Inferior parietal cortex (tissue), 1 donor: Measurements from ENCODE around the gene RBM4.
"Not testable (repeated sequence)": the region's sequence is repeated elsewhere in the genome, so short reads cannot be mapped to it uniquely, and the experiment has no call there.

Source experiments
- DNase-seq: peaks from one replicate; pipeline ENCODE4 v3.0.0-alpha.2; 2016; ENCODE audit errors: extremely low spot score

The RBM4 gene

DNA sequence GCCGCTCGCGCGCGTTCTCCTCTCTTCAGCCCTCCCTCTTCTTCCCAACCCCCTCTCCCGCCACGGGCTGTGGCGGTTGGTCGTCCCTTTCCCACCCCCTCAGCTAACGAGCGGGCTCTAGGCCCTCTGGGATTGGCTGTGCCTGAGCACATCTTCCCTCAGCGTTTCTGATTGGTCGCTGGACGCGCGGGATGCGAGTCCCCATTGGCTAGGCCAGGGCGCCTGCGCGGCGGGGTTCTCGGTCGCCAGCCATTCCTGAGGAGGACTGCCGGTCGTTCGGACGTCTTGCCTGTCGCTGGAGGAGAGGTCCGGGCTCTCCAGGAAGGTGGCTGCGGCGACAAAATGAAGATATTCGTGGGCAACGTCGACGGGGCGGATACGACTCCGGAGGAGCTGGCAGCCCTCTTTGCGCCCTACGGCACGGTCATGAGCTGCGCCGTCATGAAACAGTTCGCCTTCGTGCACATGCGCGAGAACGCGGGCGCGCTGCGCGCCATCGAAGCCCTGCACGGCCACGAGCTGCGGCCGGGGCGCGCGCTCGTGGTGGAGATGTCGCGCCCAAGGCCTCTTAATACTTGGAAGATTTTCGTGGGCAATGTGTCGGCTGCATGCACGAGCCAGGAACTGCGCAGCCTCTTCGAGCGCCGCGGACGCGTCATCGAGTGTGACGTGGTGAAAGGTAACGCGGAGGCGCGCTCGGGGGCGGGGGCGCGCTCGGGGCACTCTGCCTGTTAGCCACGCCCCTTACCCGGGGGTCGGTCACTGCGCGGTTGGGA, 21.9 kb upstream of the RBM4 start, which contains the start of gene RBM14:
Gene RBM14 (plus strand): TSS at position 252 of the 776 bp plus-strand sequence. CDS start 91 bp downstream, at position 343.
- peak; percentile 98 for DNase-seq

DNA sequence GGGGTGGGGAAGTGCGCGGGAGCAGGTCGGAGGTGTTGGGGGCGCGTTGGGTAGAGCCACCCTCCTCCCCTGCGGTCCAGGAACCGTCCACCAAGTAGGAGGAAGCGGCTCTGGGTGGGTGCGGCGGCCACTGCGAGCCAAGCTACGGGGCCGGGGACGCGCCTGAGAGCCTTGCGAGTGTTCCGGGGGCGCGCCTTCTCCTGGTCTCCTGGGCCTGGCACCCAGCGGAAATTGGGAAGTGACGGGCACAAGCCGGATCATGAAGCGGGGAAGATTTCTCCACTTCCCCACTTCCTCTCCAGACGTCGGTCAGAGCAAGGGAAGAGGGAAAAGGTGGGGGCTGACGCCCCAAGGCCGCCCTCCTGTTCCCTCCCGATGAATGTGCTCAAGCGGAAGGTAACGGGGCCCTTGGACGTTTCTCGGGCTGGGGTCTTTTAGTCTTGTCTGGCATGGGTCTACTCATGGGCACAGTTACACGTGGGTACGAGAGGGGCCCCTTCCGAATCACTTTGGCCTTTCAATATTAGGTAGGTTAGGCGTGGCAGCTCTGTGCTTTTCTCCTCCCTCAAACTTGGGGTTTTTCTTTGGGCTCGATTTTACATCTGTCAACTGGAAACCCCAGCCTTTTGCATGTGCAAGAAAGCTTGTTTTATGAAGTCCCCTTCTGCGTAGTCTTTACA, 21.2 kb upstream of the RBM4 start:
- no peak for DNase-seq

DNA sequence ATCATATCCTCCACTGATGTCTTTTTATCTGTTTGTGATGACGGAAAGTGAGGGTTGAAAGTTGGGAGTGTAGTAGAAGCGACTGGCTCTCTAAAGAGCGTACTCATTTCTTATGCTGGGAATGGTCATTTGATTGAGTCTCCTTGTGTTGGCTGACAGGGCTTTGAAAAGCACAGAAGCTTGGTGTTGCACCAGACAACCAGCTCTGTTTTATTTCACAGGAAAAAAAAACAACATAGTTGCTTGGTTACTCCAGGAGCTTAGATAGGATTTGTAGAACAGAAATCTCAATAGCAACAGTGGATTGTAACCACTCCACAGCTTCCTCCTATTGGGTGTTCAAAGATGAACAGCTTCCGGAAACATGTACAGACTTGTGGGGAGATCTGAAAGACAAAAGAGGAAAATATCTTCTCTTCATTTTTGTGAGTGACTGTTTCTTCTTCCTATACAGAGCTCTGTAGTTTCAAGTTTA, 19.4 kb upstream of the RBM4 start:
- peak; percentile 29 for DNase-seq

DNA sequence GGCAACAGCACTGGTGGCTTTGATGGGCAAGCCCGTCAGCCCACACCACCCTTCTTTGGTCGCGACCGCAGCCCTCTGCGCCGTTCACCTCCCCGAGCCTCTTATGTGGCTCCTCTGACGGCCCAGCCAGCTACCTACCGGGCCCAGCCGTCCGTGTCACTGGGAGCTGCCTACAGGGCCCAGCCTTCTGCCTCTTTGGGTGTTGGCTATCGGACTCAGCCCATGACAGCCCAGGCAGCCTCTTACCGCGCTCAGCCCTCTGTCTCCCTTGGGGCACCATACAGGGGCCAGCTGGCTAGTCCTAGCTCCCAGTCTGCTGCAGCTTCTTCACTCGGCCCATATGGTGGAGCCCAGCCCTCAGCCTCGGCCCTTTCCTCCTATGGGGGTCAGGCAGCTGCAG, 14.1 kb upstream of the RBM4 start:
- no peak for DNase-seq

DNA sequence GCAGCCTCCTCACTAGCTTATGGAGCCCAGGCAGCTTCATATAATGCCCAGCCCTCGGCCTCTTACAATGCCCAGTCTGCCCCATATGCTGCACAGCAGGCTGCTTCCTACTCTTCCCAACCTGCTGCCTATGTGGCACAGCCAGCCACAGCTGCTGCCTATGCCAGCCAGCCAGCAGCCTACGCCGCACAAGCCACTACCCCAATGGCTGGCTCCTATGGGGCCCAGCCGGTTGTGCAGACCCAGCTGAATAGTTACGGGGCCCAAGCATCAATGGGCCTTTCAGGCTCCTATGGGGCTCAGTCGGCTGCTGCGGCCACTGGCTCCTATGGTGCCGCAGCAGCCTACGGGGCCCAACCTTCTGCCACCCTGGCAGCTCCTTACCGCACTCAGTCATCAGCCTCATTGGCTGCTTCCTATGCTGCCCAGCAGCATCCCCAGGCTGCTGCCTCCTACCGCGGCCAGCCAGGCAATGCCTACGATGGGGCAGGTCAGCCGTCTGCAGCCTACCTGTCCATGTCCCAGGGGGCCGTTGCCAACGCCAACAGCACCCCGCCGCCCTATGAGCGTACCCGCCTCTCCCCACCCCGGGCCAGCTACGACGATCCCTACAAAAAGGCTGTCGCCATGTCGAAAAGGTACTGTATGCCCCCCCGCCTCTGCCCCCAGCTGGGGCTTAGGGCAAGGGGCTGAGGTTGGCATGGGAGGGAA, 13.3 kb upstream of the RBM4 start:
- no peak for DNase-seq

DNA sequence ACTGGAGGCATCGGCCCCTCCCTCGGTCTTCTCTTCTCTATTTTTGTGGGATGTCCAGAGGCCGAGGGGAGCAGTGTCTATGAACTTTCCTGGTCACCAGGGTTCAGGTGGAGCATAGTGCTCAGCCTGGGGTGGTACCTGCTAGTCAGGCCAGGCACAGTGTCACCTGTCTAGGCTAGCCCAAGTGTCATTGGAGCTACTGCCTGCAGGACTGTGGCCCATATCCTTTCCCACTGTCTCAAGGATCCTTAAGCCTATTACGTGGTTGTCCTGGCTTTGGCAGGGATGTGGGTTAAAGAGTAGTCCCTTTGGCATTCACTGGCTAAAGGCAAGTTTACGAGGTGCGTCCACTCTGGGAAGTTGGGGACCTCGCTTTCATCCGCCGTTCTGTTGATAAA, 12.8 kb upstream of the RBM4 start:
- DNase-seq = no peak

DNA sequence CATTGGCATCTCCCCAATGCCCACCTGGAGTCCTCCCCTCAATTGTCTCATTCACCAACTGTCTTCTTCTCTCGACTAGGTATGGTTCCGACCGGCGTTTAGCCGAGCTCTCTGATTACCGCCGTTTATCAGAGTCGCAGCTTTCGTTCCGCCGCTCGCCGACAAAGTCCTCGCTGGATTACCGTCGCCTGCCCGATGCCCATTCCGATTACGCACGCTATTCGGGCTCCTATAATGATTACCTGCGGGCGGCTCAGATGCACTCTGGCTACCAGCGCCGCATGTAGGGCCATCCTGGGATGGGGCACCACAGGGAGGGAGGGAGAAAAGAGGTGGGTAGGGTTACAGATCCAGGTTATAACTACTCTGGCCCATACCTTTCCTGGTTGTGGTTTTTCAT, 12.1 kb upstream of the RBM4 start:
- no peak for DNase-seq

DNA sequence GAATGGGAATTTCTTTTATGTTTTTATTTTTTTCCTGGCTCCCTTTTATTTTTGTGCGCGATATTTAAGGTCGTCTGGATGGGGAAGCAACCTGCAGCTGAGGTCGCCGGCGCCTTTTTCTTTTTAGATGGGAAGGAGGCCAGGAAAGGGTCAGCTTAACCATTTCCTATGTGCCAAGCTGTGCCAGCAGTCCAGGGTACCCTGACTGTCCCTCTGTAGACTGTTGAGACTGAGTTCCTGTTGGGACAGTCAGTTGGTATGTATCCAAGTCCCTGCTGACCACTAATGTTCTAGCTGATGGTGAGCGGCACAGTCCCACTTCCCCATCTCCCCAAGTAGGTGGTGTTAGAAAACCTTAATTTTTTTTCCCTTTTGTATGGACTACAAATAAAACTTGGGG, 11.6 kb upstream of the RBM4 start:
- DNase-seq = no peak

DNA sequence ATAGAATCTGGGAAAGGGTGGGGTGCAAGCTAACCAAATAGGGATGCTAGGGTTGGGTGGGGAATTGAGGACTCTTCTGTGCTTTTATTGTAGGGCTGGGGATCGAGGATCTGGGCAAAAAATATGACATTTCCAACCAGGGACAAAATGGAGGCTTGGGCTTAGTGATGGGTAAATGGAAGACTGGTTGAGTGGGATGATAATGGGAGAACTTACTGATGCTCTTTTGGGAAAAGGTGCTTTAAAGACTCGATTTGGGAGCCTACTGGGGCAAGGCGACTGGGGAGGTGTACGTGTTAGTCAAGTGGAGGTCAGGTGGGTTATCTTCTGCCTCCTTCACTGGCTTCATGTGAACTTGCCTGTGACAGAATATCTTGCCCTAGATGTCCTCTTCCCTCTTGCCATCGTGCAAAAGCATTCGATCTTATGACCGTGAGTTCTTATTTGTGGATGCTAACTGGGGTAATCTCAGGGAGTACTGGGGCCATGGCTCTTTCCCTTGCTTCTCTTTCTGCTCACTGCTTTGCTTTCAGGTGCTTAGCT, 10.4 kb upstream of the RBM4 start:
- no peak for DNase-seq

DNA sequence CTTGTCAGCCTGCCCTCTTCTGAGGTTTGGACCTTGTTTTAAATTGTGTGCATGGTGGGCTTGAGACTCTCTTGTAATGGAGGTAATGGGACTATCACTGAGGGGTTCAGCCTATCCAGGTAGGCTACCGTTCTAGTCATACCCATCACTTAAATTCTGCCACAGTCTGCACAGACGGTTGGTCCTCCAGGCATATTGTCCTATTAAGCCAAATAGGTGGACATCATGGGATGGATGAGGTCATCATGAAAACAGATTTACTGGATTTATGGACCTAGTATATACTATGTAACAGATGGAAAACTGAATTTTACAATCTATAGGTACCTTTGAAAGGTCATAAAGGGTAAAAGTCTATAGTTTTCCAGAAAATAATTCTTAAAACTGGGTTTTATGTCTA, 9.1 kb upstream of the RBM4 start:
- no peak for DNase-seq

DNA sequence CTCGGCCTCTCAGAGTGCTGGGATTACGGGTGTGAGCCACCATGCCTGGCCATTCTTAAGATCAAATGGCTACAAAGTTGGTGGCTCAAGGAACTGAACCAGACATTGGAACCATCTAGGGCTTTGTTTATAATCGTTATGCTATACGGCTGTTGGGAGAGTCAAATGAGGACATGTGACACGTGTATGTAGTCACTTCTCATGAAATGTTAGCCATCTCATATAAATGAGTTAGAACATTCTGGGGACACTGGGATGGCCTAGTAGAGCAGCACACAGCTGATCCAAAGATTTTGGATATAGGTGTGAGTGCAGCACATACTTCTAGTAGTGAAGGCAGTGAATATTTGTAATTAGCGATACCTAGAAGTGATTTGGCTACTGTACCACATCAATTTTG, 6.6 kb upstream of the RBM4 start:
- DNase-seq = no peak

DNA sequence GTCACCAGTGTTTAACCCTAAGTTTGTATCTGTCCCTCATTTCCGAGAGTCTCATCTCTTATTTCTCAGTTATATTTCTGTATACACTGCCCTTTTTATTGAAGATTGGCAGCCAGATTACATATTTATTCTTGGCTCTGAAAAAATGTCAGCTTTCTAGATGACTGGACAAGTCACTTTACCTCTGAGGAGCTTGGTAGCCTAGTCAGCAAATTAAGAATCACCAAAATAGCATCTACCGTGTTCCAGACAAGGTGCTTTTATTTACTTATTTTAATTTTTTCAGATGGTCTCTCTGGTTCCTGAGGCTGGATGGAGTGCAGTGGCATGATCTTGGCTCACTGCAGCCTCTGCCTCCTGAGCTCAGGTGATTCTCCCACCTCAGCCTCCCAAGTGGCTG, 5.6 kb upstream of the RBM4 start:
- DNase-seq = no peak

DNA sequence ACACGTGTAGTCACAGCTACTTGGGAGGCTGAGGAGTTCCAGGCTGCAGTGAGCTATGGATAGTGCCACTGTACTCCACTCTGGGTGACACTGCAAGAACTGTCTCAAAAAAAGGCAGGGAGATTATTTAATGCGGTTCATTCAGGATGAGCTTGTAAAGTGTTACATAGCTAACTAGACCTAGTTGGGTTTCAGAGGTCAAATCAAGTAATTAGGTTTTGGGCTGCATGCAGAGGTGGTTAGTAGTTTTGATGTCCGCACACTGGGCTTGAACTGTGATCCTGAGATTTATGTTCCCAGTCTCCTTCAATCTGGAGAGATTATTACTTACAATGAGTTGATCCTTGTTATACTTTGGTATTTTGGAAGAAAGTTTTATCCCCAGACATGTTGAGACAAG, 2.1 kb upstream of the RBM4 start:
- no peak for DNase-seq

DNA sequence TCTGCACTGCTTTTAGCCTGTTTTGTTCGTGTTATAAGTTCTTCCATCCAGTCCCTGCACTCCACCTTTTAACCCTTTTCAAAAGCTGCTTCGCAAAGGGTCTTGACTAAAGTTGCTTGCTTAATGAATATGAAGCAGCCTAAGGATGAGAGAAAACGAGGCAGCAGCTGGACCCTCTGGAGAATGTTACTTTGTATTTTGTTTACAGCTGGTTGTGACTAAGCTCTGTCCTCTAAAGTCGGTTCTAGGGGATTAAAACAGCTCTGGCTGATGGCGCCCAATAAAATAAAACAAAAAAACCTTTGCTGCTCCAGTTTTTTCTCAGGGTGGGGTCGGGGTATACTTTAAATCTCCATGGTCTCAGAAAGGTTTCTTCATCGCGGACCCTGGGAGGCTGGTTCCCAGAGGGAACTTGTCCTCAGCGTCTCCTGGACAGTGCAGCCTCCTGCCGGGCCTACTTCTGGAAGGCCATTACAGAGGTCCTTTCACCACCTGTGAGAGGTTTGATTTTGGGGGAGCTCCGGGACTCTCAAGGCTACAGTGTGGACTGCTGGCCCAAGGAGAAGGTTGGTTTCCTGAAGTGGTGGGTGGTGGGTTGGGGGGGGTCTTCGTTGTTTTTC, 836 bp upstream of the RBM4 start:
- DNase-seq = no peak

DNA sequence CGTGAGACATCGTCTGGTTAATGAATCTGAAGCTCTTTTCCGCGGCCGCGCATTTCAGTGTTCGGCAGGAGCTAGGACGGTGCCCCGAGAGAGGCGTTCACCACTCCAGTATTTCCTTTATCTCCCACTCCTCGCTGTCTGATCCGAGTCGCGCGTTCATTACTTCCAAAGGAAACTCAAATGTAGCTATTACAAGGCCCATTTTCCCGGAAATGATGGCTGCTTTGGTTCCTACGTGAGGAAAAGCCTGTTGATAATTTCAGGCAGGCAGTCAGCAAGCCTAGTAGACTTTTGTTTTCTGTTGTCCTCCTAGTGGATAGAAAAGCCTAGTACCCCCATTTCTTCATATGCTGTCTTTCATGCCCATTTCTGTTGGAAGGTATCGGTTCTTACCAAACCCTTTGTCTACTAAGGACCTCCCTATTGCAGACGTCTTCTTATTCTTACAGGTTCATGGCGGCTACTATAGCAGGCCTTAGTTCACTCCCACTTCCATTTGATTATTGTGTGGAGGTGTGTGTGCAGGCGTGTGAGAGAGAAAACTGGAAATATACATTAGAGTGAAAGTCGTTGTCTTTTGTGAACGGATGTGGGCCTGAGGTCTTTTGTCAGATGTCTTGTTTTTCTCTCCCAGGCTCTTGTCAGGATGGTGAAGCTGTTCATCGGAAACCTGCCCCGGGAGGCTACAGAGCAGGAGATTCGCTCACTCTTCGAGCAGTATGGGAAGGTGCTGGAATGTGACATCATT, 737 bp downstream of the RBM4 start:
- DNase-seq = peak; percentile 55

DNA sequence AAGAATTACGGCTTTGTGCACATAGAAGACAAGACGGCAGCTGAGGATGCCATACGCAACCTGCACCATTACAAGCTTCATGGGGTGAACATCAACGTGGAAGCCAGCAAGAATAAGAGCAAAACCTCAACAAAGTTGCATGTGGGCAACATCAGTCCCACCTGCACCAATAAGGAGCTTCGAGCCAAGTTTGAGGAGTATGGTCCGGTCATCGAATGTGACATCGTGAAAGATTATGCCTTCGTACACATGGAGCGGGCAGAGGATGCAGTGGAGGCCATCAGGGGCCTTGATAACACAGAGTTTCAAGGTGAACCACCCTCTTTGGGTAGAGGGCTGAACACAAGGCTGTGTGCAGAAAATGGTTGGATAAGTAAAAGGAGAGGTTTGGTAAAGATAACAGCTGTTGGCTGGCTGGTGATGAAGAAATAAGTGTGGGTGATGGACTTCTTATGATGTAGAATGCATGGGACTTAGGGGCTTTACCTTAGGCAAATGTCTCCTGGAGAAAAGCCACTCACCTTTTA, 1.4 kb downstream of the RBM4 start:
- DNase-seq = not testable (repeated sequence)

DNA sequence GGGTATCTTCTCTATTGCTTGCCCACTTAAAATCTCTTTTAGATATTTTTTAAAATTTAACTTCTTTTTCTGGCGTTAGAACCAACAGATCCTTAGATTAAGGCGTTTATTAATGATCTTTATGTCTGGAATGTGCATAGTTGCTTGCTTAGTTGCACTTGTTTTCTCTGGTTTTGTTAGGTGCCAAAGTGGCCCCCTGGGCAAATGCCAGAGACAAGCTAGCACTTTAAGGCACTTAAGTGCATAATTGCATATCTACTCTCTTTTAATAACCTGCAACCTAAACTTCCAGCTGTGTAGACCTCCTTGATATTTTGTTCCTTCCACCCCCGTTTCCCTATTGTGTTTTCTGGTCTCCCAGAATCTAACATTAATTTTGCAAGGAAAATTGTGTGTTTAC, 3.3 kb downstream of the RBM4 start:
- DNase-seq = no peak

DNA sequence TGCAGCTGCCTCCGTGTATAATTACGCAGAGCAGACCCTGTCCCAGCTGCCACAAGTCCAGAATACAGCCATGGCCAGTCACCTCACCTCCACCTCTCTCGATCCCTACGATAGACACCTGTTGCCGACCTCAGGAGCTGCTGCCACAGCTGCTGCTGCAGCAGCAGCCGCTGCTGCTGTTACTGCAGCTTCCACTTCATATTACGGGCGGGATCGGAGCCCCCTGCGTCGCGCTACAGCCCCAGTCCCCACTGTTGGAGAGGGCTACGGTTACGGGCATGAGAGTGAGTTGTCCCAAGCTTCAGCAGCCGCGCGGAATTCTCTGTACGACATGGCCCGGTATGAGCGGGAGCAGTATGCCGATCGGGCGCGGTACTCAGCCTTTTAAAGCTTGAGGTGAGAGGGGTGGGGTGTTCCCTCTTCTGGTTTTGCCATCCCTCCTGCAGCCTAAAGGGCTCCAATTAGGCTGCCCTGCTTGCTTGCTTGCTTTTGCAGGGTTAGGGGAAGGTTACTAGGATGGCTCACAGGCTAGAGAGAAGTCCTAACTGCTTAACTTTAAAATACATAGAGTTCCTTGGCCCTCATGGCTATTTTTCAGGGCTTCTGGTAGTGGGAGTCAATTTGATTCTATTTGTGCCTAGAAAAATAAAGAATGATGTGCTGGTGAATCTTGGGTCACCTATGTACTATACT, 5.4 kb downstream of the RBM4 start:
- no peak for DNase-seq

DNA sequence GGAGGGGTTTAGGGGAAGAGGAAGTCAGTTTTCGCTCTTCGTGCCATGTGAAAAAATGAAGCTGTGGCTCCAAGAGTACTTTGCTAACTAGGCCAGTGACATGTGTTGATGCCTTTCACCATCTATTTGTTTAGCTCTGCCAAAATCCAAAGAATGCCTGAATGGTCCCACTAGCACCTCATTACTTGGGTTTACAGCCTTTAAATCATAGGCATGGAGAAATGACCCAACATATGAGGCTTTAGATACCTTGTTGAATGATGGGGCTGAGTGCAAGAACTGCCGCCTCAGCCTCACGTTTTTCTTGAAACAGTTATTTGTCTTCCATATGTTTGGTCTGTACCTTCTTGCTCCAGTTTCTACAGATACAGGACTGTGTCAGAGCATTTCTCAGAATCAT, 8.3 kb downstream of the RBM4 start:
- no peak for DNase-seq

DNA sequence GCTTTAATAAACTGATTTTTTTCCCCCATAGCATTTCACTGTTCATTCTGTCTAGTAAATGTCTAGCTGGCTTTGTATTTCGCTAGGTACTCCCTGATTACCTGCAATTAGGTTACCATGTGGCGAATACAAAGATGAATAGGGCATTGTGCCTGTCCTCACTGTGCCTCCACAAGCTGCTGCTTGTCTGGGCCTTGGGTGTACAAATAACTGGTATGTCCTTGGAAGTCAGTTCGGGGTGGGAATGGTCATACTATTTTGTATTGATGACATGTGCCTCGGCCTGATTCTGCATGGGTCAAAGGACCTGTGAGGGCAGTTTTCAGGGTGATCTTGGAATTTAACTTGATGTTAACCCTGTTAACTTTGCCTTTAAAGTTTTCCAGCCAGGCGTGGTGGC, 11.4 kb downstream of the RBM4 start:
- DNase-seq = no peak
